Fibroblast of pulmonary artery (primary cell): Measurements from ENCODE around the gene DSG2.

Source experiments
- DNase-seq: peaks from one replicate; pipeline ENCODE4 v3.0.0-alpha.2; 2010; ENCODE audit warnings: low read depth
- H3K4me3 ChIP-seq: replicated peaks from 2 replicates; pipeline ENCODE4 v1.5.1; 2011; ENCODE audit warnings: low read depth, mild to moderate bottlenecking, control low read depth, low read length, moderate library complexity
- TF ChIP-seq, protein P1 (sequence below): IDR thresholded peaks from 2 replicates; pipeline ENCODE4 v1.5.1; 2011; ENCODE audit warnings: mild to moderate bottlenecking, control low read depth, low read length, inconsistent platforms; ENCODE audit errors: missing control alignments

Gene DSG2

GRCh38 chr18:31575515-31576257 lies 77.7 kb downstream of the DSG2 start:
- H3K4me3 ChIP-seq: no peak overlapping the region
- TF ChIP-seq, protein P1, sequence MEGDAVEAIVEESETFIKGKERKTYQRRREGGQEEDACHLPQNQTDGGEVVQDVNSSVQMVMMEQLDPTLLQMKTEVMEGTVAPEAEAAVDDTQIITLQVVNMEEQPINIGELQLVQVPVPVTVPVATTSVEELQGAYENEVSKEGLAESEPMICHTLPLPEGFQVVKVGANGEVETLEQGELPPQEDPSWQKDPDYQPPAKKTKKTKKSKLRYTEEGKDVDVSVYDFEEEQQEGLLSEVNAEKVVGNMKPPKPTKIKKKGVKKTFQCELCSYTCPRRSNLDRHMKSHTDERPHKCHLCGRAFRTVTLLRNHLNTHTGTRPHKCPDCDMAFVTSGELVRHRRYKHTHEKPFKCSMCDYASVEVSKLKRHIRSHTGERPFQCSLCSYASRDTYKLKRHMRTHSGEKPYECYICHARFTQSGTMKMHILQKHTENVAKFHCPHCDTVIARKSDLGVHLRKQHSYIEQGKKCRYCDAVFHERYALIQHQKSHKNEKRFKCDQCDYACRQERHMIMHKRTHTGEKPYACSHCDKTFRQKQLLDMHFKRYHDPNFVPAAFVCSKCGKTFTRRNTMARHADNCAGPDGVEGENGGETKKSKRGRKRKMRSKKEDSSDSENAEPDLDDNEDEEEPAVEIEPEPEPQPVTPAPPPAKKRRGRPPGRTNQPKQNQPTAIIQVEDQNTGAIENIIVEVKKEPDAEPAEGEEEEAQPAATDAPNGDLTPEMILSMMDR: no peak
- no peak for DNase-seq

- no peak overlapping the region for H3K4me3 ChIP-seq
- no peak for DNase-seq
- TF ChIP-seq, protein P1: no peak
Observed at GRCh38 chr18:31576670-31577069, 78.7 kb downstream of the DSG2 start.

DNA sequence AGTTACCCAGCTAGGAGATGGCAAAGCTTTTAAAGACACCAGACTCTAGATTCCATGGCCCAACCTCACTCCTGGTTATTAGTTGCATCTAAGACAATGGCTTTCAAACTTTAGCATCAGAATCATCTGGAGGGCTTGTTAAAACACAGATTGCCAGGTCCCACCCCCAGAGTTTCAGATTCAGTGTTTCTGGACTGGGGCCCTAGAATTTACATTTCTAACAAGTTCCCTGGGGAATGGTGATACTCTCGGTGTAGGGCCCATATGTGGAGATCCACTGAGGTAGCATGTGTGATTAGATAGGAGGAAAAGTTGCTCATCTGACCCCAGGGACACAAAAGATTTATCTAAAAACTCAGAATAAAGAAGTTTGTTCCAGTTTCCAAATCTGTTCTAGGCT lies 79.2 kb downstream of the DSG2 start:
- no peak overlapping the region for H3K4me3 ChIP-seq
- no peak for DNase-seq
- TF ChIP-seq, protein P1: no peak

GRCh38 chr18:31578126-31578525 lies 80.1 kb downstream of the DSG2 start:
- DNase-seq: no peak
- TF ChIP-seq, protein P1: no peak

DNA sequence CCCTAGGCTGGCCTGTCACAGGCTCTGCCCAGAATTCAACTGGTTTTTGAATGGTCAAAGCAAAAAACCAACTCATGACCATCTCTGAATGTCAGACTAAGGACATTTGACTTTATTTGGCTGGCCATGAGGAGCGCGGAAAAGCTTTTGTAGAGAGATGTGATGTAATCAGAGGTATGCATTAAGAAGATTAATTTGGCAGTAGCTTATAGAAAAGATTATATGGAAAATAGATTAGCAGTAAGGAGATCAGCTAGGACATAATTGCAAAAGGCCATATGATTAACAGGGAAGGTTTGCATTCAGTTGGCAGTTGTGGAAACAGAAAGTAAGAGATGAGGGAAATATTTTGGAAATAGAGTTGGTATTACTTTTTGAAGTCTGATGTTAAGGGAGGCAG lies 81.4 kb downstream of the DSG2 start:
- TF ChIP-seq, protein P1: no peak
- H3K4me3 ChIP-seq: no peak overlapping the region
- no peak for DNase-seq

More at GRCh38 chr18:31578126-31578525, 80.1 kb downstream of the DSG2 start:
- no peak overlapping the region for H3K4me3 ChIP-seq

GRCh38 chr18:31581498-31582197 lies 83.7 kb downstream of the DSG2 start:
- TF ChIP-seq, protein P1: no peak
- no peak overlapping the region for H3K4me3 ChIP-seq
- peak; percentile 56 for DNase-seq
